Testis (tissue), 2 donors: ENCODE data around the gene MXRA5.

Experiments used
- POLR2A ChIP-seq: fragments of 450-650 bp; IDR thresholded peaks from one replicate; pipeline ENCODE4 v1.6.1; 2017; ENCODE audit warnings: antibody characterized with exemption, mild to moderate bottlenecking, moderate library complexity
- TF ChIP-seq, protein P1 (sequence below), 3 experiments: fragments of 450-650 bp in 2 of 3; fragments of 200-600 bp in 1 of 3; sonication (generic) in 1 of 3; IDR thresholded peaks; one replicate each; pipeline ENCODE4 v1.5.1; 2016 to 2019; ENCODE audit warnings: antibody characterized with exemption in 3 of 3, mild to moderate bottlenecking in 2 of 3, moderate library complexity in 1 of 3

DNA sequence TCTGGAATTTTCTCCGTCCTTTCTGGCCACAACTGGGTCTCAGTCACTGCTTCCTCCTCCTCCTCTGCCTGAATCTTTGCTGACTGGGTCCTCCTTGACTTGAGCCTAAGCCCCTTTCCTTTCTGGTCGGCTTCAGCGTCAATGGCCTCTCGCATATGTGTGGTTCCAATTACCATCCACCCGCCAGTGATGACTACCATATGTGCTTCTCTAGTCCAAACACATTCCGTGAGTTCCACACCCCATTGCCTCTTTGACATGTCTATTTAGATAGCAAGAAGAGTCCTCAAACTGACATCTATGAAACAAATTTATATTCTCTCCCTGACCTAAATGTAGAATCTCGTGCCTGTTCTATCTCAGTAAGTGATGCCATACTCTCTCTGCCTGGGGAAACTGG, 19.8 kb downstream of the MXRA5 start:
- TF ChIP-seq, protein P1, sequence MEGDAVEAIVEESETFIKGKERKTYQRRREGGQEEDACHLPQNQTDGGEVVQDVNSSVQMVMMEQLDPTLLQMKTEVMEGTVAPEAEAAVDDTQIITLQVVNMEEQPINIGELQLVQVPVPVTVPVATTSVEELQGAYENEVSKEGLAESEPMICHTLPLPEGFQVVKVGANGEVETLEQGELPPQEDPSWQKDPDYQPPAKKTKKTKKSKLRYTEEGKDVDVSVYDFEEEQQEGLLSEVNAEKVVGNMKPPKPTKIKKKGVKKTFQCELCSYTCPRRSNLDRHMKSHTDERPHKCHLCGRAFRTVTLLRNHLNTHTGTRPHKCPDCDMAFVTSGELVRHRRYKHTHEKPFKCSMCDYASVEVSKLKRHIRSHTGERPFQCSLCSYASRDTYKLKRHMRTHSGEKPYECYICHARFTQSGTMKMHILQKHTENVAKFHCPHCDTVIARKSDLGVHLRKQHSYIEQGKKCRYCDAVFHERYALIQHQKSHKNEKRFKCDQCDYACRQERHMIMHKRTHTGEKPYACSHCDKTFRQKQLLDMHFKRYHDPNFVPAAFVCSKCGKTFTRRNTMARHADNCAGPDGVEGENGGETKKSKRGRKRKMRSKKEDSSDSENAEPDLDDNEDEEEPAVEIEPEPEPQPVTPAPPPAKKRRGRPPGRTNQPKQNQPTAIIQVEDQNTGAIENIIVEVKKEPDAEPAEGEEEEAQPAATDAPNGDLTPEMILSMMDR (IDR thresholded peaks at IDR 0.05) = no peak
- no peak for TF ChIP-seq POLR2A
